HG02885 (cell line): ENCODE measurements around the gene RAPGEF4.

Source experiments
- ATAC-seq: cut with Tn5 transposase; IDR thresholded peaks from one replicate; pipeline ENCODE4 v1.9.1; 2021; ENCODE audit warnings: mild to moderate bottlenecking; ENCODE audit not compliant: unreplicated experiment, poor library complexity

The RAPGEF4 gene

DNA sequence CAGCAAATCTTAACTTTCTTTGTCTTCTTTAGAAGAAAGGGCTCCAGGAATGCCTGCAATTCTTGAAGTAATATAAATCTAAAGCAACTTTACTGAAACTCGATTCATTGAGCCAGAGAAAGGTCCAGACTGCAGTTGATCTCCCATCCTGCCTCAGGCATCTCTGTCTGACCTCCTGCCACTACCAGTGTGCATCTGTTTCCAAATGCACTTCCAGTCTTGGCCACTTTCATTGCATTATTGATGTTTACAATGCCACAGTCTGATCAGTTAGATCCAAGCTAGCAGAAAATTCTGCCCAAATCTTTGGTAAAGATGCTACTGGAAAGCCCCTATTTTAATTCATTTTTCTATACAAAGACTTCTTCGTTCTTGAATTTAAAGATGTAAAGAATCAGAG, 158.0 kb downstream of the RAPGEF4 start:
- ATAC-seq: no peak

DNA sequence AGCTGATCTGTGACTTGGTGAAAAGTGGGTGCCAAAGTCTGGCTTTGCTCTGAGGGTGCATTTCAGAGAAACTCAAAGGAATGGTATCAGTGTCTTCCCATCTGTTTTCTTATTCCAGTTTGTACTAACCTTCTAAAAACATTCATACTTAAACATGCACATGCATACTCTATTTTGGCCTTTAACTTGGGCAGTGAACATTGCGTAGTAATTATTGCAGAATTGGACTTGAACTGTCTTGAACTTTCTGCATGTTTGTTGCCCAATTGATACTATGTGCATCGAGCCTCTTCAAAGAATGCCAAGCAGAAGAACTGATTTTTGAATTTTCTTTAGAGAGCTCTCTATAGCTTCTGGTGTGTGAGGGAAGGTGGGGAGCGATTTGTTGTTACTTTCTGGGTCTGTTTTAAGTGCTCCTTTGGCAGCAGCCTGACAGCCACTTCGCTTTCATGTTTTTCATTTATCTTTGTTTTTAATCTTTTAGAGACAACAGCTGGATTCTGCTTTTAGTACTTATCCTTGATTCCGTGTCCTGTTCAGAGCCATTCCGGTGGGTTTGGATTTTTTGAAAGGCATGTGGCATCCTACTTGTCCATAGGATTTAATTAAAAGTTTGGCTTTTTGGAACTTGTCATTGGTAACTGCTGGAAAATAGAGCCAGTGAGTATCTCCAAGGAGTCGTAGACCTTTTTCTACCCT, 159.2 kb downstream of the RAPGEF4 start:
- ATAC-seq: no peak

DNA sequence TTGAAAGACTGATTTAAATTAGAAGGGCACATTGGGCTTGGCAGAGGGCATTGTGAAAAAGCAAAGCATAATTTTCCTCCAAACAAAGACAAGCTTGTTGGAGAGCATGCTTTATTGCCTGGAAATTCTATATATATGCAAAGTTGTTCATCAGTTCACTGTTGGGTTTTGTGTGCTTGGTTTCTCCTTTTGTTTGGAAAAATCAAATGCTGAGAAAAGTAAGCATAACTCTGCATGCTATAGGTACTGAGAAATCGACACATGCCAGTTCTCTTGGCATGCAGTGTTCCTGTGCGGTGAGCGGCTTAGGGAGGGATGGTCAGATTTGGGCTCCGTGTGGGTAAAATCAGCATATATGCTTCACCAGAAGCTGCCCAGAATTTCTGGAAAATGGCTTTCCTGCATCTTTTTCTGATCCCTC, 161.0 kb downstream of the RAPGEF4 start:
- ATAC-seq: no peak

DNA sequence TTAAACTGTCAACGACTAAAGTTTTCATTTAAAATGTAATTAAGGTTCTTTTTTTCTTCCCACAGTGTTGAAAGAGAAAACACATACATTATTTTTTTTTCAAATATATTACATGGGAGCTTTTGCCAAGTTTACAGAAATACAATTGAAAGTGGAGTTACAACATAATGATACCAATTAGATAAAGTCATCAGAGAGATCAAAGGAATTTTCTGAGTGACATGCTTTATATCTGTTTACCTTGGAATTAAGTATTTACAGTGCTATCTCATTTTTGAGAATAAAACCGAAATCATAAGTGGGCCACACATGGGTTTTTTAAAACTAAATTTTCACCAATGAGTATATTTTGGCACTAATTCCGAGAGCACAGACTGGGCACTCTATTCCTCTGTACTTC, 165.2 kb downstream of the RAPGEF4 start:
- no peak for ATAC-seq

DNA sequence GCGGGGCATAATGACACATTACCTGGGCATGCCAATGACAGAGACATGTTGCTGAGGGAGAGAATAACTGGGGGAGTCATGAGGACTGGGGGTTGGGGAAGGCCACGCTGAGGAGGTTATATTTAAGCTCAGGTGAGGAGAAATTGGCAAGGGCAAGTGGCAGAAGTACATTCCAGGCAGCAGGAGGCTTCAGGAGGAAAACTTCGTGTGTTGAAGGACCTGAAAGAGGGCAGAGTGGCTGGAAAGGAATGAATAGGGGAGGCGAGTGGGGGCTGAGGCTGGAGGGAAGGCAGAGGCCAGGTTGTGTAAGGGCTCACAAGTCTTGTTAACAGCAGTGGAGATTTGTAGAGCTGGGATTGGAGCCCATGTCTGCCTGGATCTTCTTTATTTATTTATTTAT, 166.3 kb downstream of the RAPGEF4 start:
- ATAC-seq: no peak

DNA sequence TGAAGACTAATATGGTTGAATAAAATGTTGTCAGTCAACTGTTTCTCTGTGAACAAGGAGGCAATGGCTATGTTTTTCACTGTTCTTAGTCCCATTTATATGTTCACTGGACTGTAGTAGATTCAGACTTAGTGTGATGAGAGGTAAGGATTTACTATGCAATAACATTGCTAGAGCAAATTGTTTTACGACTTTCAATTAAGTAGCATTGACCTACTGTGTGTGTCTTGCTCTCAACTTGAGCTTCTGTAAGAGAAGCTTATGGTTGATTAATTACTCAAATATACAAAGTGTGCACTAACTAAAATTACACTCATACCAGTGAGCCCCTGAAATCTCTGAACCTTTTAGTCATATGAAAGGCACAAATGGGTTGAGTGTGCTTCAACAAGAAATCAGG, 168.6 kb downstream of the RAPGEF4 start:
- ATAC-seq: no peak

DNA sequence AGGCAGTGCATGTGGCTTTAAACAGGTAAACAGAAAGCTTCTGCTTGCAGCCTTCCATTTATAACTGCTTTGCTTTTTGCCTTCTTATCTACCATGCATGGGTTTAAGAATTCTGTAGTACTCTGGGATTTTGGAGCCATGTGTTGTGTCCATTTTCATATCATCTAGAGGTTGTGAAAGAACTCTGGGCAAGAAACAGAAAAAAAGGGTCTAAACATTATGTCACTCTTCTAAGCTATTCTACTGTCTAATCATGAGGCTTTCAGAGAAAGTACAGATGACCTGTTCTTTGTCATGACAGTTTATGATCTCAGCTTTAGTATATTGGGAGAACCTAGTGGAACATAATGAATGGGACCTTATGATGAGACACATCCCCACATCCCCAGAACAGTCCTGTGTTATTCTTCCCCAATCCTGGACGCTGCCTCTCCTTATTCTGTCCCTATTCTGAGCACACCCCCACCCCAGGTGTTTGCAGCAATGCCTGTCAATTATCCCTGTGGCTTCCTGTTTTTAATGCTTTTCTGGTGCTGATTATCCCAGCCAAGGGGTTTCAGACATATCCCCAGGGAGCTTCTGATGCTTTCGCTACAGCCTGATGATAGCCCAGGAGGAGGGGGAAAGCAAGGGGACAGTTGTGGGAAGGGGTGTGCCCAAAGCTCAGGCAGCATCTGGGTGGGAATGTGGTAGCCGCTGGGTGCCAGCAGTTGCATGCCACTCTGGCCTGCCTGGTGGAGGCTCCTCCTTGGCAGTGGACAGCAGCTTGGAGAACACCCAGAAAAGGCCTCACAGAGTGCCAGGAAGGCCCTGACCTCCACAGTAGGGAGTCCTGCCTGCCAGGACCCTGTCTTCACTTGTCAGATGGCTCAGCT, 170.5 kb downstream of the RAPGEF4 start:
- ATAC-seq: no peak

DNA sequence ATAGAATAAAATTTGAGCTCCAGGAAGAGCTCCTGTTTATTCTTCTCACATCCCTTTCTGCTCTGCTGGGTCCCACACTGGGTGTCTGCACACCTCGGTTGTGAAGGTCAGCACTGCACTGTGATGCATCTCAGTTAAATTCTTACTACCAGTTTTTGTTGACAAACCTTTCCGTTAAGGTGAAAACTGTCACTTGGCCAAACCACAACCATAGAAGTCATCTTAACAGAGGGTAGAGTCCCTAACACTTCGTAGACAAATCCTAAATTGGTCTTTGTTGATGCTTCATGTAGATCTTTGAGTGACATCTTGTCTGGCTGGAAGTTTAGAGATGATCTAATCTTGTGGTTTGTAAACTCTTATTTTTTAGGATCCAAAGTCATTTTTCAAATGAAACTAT, 172.6 kb downstream of the RAPGEF4 start:
- ATAC-seq: no peak

DNA sequence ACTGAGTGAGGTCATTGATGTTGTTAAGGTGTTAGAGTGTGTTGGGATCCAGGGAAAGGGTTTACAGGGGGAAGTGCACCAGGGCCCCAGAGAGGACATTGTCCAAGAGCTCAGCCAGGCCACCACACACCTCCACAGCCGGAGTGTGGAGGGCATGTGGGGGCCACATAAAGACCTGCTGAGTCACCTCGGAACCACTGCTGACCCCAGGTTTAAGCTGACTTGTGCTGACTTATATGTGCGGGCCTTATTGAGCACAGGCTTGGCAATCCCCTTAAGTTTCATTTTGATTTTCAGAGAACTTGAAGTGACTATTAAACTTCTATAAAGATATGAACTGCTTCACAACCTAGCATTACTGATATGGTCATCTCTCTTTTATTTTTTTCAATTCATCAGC, 173.8 kb downstream of the RAPGEF4 start:
- no peak for ATAC-seq

DNA sequence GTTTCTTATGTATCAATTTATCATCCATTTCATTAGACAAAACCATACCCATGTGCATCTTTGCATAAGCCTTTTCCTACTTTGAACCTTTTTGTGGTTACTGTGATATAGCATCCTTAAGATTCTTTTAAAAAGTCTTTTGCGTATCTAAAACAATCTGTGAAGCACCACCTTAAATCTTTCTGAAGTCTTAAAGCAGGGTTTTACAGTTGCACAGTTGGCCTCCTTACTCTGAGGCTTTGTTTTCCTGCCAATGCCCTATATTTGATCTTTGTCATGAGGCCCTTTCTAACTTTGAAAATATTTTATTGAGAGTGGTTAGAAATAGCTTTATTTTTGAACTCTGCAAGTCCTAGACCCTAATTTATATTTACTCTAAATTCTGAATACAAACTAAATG, 176.6 kb downstream of the RAPGEF4 start:
- no peak for ATAC-seq

DNA sequence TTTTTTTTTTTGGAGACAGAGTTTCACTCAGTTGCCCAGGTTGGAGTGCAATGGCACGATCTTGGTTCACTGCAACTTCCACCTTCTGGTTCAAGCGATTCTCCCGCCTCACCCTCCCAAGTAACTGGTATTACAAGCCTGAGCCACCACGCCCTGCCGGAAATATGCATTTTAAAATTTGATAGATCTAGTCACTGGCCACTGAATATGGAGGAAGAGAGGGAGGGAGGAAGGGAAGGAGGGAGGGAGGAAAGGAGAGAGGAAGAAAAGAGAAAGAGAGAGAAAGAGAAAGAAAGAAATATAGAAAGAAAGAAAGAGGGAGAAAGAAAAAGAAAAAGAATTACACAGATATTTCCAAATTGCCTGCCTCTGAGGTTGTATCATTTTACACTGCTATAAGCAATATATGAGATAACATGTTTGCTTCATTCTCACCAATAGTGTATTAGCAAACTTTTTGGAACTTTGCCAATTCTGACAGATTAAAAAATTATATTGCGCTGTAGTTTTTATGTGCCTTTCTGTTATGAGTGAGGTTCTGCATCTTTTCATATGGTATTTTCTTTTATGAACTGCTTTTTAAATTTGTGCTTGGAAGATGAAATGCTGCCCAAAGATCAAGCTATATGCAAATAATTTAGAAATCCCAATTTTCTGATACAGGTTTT, 178.8 kb downstream of the RAPGEF4 start:
- no peak for ATAC-seq

DNA sequence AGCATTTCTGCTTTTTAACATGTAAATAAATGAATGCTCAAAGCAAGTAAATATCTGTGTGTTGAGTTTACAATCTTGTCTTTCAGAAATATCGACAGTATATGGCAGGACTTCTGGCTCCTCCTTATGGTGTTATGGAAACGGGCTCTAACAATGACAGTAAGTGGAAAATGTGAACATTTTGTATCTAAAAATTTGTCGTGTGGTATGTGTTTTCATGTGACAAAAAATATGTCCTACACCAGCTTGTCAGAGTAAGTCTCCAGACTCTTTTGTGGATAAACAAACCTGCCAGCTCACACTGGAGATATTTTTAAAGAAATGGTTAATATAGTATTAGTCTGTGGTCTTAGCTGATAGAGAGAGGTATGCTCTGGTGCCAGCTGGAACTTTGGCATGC, 182.1 kb downstream of the RAPGEF4 start:
- no peak for ATAC-seq

DNA sequence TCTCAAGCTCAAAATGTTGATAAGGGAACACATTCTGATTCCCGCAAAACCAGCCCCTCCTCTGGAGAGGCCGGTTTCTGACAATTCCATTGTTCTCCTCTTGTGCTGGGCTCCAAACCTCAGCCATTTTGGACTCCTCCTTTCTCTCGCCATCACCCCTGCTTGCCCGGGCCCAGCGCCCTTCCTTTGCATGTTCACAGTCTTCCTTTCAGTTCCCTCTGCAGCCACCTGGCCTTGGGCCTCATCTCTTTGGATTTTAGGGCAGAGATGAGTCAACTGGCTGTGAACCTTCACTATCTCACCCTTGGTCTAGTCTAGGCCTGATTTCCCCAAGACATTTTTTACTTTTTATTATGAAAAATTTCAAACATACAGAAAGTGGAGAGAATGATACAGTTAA, 184.1 kb downstream of the RAPGEF4 start:
- ATAC-seq: peak; percentile 76

DNA sequence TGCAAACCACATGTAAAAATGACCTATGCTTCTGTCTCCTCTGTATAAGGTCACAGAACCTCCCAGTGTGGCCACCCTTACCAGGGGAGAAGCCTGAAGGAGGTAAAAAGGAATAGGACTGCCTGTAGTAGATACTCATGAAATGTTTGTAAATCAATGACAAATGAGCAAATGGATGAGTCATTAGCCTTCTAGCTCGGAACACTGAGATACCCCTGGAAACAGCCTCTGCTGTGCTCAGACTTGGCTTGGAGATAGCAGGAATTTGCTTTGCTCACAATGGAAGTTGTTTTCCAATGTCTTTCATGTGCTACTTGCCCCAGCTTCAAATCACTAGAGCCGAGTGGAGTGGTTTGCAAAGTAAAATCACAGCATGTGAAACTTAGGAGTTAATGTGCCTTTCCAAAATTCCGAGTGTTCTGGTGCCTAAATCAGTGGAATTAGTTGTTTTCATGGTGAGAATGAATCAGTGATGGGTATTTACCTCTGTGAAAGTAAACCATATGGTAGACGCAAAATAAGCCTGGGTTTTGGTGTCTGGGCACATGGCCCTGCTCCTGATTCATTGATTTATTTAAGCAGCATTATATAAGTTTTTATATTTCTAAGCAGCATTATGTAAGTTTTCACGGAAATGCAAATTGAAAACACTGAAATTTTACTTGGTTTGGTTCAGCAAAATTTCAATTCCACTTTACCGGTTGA, 186.0 kb downstream of the RAPGEF4 start:
- ATAC-seq: no peak

DNA sequence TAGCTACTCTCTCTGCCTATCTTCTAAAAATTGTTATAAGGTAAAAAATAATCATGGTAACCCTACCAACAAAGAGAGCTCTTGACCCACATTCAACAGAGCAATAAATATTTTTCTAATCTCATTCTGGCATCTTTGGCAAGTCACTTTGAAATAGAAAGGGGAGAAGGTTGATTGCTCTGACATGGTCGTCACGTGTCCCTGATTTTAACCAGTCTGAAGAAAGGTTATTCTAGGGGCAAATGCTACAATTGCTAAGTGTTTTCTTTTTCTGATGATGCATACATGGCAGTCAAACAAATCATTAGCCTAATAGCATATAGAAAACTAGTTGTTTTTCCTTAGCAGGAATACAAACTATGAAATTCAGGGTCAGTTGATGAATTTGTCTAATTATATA, 186.7 kb downstream of the RAPGEF4 start:
- ATAC-seq: no peak

DNA sequence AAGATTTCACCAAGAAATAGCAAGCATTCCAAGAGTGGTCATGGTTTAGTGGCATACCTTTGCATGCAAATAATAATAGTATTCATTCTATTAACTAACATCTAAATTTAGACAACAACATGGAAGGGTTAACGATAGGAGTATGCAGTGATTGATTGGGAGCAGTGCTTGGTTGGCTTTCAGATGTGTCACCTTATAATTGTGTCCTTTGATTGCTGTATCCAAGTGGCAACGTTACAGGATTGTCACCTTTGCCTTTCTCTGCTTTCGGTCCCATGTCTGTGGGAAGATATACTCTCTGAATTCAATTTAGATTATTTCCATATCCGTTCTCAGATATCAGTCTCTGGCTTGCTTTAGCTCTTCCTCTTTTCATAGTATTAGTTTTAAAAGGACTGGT, 187.2 kb downstream of the RAPGEF4 start:
- ATAC-seq: no peak

DNA sequence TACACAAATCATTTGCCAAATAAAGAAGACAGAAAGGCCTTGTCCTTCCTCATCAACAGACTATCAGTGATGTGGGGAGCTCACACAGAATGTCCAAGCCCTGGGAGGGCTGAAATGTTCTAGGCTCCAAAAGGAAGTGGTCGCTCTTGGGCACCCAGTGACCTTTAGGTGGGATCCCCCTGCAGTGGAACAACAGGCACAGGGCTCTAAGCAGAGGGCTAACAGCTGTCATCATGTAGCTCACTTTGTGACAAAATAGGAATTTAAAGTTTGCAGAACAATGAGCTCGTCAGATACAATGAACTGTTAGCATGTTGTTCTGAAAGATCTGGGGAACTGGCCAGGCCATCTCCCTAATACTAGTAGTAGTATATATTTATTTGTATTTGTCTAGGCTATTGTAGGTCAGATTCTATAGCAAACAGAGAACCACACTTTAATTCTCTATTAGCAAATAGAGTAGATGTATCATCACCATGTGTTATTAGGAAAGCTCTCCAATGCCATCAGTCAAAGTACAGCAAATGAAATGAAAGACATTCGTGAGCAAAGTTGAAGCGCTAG, 188.5 kb downstream of the RAPGEF4 start:
- ATAC-seq: no peak

DNA sequence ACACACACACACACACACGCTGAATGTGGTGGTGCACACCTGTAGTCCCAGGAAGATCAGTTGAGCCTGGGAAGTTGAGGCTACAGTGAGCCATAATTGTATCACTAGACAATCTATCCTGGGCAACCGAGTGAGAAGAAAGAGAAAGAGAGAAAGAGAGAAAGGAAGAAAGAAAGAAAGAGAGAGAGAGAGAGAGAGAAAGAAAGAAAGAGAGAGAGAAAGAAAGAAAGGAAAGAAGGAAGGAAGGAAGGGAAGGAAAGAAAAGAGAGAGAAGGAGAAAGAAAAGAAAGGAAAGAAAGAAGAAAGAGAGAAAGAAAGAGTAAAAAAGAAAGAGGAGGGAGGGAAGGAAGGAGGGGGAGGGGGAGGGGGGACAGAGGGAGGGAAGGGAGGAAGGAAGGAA, 190.0 kb downstream of the RAPGEF4 start:
- no peak for ATAC-seq

DNA sequence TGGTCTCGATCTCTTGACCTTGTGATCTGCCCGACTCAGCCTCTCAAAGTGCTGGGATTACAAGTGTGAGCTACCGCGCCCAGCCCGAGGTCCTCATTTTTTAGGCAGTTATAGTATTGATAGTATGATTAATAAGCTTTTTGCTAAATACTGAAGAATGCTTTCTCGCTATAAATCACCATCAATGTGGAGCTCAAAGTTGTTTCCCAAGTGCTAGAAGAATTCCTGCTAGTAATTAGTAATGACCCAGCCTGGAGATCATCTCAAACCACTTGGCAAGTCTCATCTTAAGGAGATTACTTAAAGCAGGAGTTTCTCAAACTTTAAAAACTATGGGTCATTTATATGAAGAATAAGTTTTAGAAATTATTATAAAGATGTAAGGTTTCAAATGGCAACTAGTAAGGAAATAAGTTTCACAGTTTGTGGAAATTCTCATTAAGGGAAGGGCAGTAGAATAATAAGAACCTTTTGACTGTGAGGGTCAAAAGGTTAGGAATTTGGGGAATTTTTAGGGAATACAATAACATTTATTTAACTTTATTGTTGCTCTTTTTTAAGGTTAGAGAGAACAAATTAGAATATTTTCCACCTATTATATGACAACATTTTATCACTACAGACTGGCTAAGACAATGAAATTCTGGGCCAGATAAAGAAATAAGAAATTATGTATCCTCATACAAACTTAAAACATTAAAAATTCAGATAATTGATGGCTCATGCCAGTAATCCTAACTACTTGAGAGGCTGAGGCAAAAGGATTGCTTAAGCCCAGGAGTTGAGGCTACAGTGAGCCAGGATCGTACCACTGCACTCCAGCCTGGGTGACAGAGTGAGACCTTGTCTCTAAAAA, 191.4 kb downstream of the RAPGEF4 start:
- no peak for ATAC-seq
